CD4-positive, alpha-beta T cell (primary cell): ENCODE data around the gene ATP1A4. TPM values are rescaled to one million over a fixed set of nuclear protein-coding genes. Genes with fewer than 3 reads are reported as not detected.

Source experiments
- ATAC-seq: fragments of 200-7000 bp; cut with Tn5 transposase; one replicate; pipeline ENCODE4 v1.10.0; 2022; ENCODE audit warnings: mild to moderate bottlenecking; ENCODE audit not compliant: poor library complexity
- CTCF ChIA-PET: fragments of 350-600 bp; sonication (Branson Sonifier 250); formaldehyde crosslinking; loops from one replicate; lab custom pipeline; 2021; ENCODE audit warnings: antibody characterized with exemption, inconsistent platforms; lab: Charles Lee
- POLR2A ChIA-PET: fragments of 350-600 bp; sonication (Branson Sonifier 250); formaldehyde crosslinking; loops from one replicate; lab custom pipeline; 2021; ENCODE audit warnings: antibody characterized with exemption, inconsistent platforms; lab: Charles Lee
- DNase-seq, 14 experiments: peaks; one replicate each; pipeline ENCODE4 v3.0.0-alpha.2; 2013 to 2020; ENCODE audit warnings: mixed read lengths in 2 of 14
- H3K27ac ChIP-seq, 2 donors: one replicate each; pipeline versions ENCODE4 v1.5.1 to v1.7.0; 2013; ENCODE audit warnings: low read length in 2 of 2, low read depth in 1 of 2, mild to moderate bottlenecking in 1 of 2
- H3K27me3 ChIP-seq, 2 experiments: 1 replicate in 1 of 2; 2 replicates in 1 of 2; pipeline versions ENCODE4 v1.6.1 to v1.7.0; 2013; ENCODE audit warnings: low read length in 2 of 2, control low read depth in 1 of 2, mild to moderate bottlenecking in 1 of 2, moderate library complexity in 1 of 2; ENCODE audit not compliant: insufficient read depth in 2 of 2, control insufficient read depth in 1 of 2
- H3K36me3 ChIP-seq: one replicate; pipeline ENCODE4 v1.6.1; 2013; ENCODE audit warnings: low read length, control low read depth; ENCODE audit not compliant: insufficient read depth
- H3K4me1 ChIP-seq: one replicate; pipeline ENCODE4 v1.6.1; 2013; ENCODE audit warnings: low read length, control low read depth; ENCODE audit not compliant: insufficient read depth
- H3K4me3 ChIP-seq: one replicate; pipeline ENCODE4 v1.5.1; 2013; ENCODE audit warnings: mild to moderate bottlenecking, low read length, moderate library complexity
- H3K9me3 ChIP-seq, 2 experiments: 1 replicate in 1 of 2; 2 replicates in 1 of 2; pipeline versions ENCODE4 v1.6.1 to v1.7.0; 2013; ENCODE audit warnings: low read length in 2 of 2, mild to moderate bottlenecking in 2 of 2, control low read depth in 1 of 2, moderate library complexity in 1 of 2; ENCODE audit not compliant: control insufficient read depth in 1 of 2, insufficient read depth in 1 of 2
- H3K27ac Mint-ChIP-seq: one replicate; pipeline ENCODE4 v1.8.0; 2020; ENCODE audit warnings: mixed read lengths
- H3K27me3 Mint-ChIP-seq: one replicate; pipeline ENCODE4 v1.8.0; 2021; ENCODE audit warnings: mixed read lengths
- H3K36me3 Mint-ChIP-seq: one replicate; pipeline ENCODE4 v1.8.0; 2021; ENCODE audit warnings: low read depth, mixed read lengths
- H3K4me1 Mint-ChIP-seq: one replicate; pipeline ENCODE4 v1.8.0; 2021; ENCODE audit warnings: low read depth, mixed read lengths
- H3K4me3 Mint-ChIP-seq: one replicate; pipeline ENCODE4 v1.8.0; 2020; ENCODE audit warnings: mild to moderate bottlenecking, mixed read lengths
- H3K9me3 Mint-ChIP-seq: one replicate; pipeline ENCODE4 v1.8.0; 2020; ENCODE audit warnings: mixed read lengths
- intact Hi-C, 2 experiments: fragments of 100-400 bp; cut with DNase I in 1 of 2; cut with micrococcal nuclease in 1 of 2; formaldehyde crosslinking; loops; one replicate each; pipeline versions ENCODE4 v1.15.1 to v1.9.0; 2023 to 2025; cut with DNase I, micrococcal nuclease
- total RNA-seq, 174 experiments: library from RNA in 2 of 174; stranded (reverse) in 2 of 174; gene quantifications; one replicate each; pipeline ENCODE4 v1.2.3 and lab custom pipeline; 2021 to 2026
- TF ChIP-seq, protein P1 (sequence below): fragments of 200-600 bp; IDR thresholded peaks from one replicate; pipeline ENCODE4 v1.8.0; 2022; ENCODE audit warnings: antibody characterized with exemption, mild to moderate bottlenecking

Gene ATP1A4
- total RNA-seq, 2 experiments from 2014 or later, result 0.22 TPM; not detected in 1

DNA sequence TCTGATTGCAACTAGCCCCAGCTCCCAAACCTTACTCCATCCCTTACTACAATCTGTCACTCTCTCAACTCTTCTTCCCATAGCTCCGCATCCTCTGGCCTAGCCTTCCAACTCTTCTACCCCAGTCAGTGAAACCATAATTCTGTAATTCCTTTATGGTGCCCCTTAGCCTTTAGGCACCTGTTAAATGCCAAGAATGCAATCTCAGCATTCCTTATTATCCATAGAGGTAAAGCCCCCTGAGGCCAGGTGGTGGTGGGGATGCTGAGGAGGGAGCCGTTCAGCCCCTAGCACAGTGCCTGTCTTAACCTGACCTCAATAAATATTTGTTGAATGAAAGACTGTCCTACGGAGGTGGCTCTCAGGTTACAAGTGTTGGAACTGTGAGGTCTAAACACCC is 21.8 kb upstream of the ATP1A4 start:
- TF ChIP-seq, protein P1, sequence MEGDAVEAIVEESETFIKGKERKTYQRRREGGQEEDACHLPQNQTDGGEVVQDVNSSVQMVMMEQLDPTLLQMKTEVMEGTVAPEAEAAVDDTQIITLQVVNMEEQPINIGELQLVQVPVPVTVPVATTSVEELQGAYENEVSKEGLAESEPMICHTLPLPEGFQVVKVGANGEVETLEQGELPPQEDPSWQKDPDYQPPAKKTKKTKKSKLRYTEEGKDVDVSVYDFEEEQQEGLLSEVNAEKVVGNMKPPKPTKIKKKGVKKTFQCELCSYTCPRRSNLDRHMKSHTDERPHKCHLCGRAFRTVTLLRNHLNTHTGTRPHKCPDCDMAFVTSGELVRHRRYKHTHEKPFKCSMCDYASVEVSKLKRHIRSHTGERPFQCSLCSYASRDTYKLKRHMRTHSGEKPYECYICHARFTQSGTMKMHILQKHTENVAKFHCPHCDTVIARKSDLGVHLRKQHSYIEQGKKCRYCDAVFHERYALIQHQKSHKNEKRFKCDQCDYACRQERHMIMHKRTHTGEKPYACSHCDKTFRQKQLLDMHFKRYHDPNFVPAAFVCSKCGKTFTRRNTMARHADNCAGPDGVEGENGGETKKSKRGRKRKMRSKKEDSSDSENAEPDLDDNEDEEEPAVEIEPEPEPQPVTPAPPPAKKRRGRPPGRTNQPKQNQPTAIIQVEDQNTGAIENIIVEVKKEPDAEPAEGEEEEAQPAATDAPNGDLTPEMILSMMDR, result no peak
- H3K27me3 Mint-ChIP-seq, result peaks cover 25% of the 10 kb centered on the region
- no peak overlapping the region for H3K27ac ChIP-seq
- CTCF ChIA-PET, result no interaction called here
- POLR2A ChIA-PET, result no interaction called here
- intact Hi-C loops, result no loop called here
- ATAC-seq, result no peak
- H3K9me3 Mint-ChIP-seq, result no peaks in the 10 kb centered on the region
- no peaks in the 10 kb centered on the region for H3K4me1 Mint-ChIP-seq
- no peak overlapping the region for H3K4me3 Mint-ChIP-seq
- H3K27ac Mint-ChIP-seq, result no peak overlapping the region
- DNase-seq, result no peak
- H3K36me3 ChIP-seq, result no peaks in the 10 kb centered on the region
- no peak overlapping the region for H3K4me3 ChIP-seq
- peaks cover 0 to 5% of the 10 kb centered on the region in 2 experiments for H3K27me3 ChIP-seq
- no peaks in the 10 kb centered on the region for H3K9me3 ChIP-seq
- no peaks in the 10 kb centered on the region for H3K36me3 Mint-ChIP-seq
- no peaks in the 10 kb centered on the region for H3K4me1 ChIP-seq

DNA sequence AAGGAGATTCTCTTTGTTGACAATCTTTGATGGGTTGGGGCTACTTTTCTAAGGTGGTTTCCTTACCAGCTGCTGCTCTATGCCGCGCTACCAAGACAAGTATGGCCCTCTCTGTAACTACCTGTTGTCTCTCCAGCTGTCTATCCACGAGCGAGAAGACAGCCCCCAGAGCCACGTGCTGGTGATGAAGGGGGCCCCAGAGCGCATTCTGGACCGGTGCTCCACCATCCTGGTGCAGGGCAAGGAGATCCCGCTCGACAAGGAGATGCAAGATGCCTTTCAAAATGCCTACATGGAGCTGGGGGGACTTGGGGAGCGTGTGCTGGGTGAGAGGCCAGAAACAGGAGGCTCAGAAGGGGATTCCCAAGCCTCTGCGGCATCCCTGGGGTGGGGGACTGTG is 21.4 kb upstream of the ATP1A4 start:
- ChIA-PET CTCF (no interaction called here), POLR2A (no interaction called here)
- Mint-ChIP-seq H3K27ac (no peak overlapping the region), H3K9me3 (no peaks in the 10 kb centered on the region), H3K4me3 (no peak overlapping the region), H3K27me3 (peaks cover 25% of the 10 kb centered on the region), H3K36me3 (no peaks in the 10 kb centered on the region), H3K4me1 (no peaks in the 10 kb centered on the region)
- TF ChIP-seq, protein P1, result no peak
- intact Hi-C loops, result no loop called here
- ATAC-seq (no peak), DNase-seq (no peak)
- no peaks in the 10 kb centered on the region for H3K36me3 ChIP-seq
- no peak overlapping the region for H3K4me3 ChIP-seq
- no peaks in the 10 kb centered on the region for H3K9me3 ChIP-seq
- no peak overlapping the region for H3K27ac ChIP-seq
- H3K27me3 ChIP-seq, result peaks cover 0 to 5% of the 10 kb centered on the region in 2 experiments
- no peaks in the 10 kb centered on the region for H3K4me1 ChIP-seq

DNA sequence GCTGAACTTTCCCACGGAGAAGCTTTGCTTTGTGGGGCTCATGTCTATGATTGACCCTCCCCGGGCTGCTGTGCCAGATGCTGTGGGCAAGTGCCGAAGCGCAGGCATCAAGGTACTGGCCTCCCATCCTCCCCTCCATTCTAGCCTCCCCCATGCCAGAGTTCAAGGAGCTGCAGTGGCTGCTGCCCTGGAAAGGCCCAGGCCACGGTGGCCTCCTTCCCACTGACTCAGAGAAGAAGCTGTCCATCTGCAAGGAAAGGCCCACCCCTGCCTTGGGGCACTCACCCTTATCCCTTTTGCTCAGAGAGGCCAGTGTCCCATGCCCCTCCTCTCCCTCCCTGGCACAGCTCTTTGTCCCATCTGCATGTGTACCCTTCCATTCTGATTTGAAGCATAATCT is 20.9 kb upstream of the ATP1A4 start:
- Histone ChIP-seq H3K36me3 (no peaks in the 10 kb centered on the region), H3K27ac (no peak overlapping the region), H3K4me1 (no peaks in the 10 kb centered on the region), H3K27me3 (peaks cover 0 to 5% of the 10 kb centered on the region in 2 experiments), H3K9me3 (no peaks in the 10 kb centered on the region), H3K4me3 (no peak overlapping the region)
- no peaks in the 10 kb centered on the region for H3K4me1 Mint-ChIP-seq
- POLR2A ChIA-PET, result no interaction called here
- no peak overlapping the region for H3K27ac Mint-ChIP-seq
- H3K9me3 Mint-ChIP-seq, result no peaks in the 10 kb centered on the region
- no peaks in the 10 kb centered on the region for H3K36me3 Mint-ChIP-seq
- intact Hi-C loops, result no loop called here
- CTCF ChIA-PET, result no interaction called here
- H3K4me3 Mint-ChIP-seq, result no peak overlapping the region
- peaks cover 25% of the 10 kb centered on the region for H3K27me3 Mint-ChIP-seq
- ATAC-seq (no peak), DNase-seq (no peak)
- TF ChIP-seq, protein P1, result no peak
